Fibroblast of the aortic adventitia (primary cell): ENCODE measurements around the gene CX3CL1. TPM values are rescaled to one million over a fixed set of nuclear protein-coding genes. Genes with fewer than 3 reads are reported as not detected.

Experiments used
- DNase-seq: peaks from one replicate; pipeline ENCODE4 v3.0.0-alpha.2; 2010; ENCODE audit warnings: low read depth
- H3K4me3 ChIP-seq: 2 replicates; pipeline ENCODE4 v1.5.1; 2011; ENCODE audit warnings: low read depth, mild to moderate bottlenecking, control low read depth, low read length, moderate library complexity
- total RNA-seq: library from RNA; depleted of rRNA; stranded (reverse); fragments of >200 nt; gene quantifications from 2 replicates; pipeline ENCODE4 v1.2.3, GENCODE V29; 2012; ENCODE audit warnings: low replicate concordance
- TF ChIP-seq, protein P1 (sequence below): IDR thresholded peaks from 2 replicates; pipeline ENCODE4 v1.5.1; 2011; ENCODE audit warnings: mild to moderate bottlenecking, low read length, control low read depth, inconsistent platforms; ENCODE audit not compliant: insufficient read depth

CX3CL1 gene
- 0.18 and 0.33 TPM in 2 replicates for total RNA-seq

DNA sequence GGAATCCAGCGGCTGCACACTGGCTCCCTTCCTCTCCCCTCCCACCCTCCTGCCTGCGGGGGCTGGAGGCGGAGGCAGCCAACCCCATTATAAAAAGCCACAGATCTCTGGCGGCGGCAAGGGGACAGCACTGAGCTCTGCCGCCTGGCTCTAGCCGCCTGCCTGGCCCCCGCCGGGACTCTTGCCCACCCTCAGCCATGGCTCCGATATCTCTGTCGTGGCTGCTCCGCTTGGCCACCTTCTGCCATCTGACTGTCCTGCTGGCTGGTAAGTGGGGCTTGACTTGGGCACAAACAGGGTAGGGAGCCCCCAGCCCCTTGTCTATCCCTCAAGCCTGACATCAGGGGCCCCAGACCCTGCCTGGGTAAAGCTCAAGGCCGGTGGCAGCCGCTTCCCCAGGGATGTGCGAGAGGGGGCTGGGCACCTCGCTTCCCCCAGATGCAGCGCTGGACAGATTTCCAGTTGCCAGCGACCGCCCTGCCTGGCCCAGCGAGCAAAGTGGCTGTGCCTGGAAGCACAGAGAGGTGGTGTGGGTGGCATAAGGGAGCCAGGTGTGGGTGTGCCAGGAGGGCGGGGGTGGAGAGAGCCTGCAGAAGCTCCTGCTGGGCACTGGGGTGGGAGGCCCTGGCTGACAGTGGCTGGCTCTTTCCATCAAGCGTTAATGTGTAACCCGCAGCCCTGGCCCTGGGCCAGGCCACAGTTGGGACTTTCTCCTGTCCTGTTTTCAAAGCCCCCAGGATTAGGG, at the start of gene CX3CL1:
TSS of gene CX3CL1 (plus strand) at position 119 of the 745 bp plus-strand sequence. CDS start at position 198, 79 bp downstream.
- H3K4me3 ChIP-seq, result peak within 1 kb of the TSS; percentile 53

DNA sequence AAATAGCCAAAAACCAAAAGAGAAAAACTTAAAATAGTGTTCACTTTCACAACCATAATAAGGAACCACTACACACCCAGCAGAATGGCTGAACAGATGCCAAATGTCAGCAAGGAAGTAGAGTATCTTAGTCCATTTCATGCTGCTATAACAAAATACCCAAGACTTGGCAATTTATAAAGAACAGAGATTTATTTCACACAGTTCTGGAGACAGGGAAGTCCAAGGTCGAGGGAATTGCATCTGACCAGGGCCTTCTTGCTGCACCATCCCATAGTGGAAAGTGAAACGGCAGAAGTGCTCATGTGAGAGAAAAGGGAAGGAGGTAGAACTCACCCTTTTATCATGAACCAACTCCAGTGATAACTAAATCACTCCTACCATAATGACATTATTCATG, 47.5 kb upstream of the CX3CL1 start:
- DNase-seq, result no peak
- TF ChIP-seq, protein P1, sequence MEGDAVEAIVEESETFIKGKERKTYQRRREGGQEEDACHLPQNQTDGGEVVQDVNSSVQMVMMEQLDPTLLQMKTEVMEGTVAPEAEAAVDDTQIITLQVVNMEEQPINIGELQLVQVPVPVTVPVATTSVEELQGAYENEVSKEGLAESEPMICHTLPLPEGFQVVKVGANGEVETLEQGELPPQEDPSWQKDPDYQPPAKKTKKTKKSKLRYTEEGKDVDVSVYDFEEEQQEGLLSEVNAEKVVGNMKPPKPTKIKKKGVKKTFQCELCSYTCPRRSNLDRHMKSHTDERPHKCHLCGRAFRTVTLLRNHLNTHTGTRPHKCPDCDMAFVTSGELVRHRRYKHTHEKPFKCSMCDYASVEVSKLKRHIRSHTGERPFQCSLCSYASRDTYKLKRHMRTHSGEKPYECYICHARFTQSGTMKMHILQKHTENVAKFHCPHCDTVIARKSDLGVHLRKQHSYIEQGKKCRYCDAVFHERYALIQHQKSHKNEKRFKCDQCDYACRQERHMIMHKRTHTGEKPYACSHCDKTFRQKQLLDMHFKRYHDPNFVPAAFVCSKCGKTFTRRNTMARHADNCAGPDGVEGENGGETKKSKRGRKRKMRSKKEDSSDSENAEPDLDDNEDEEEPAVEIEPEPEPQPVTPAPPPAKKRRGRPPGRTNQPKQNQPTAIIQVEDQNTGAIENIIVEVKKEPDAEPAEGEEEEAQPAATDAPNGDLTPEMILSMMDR, result no peak
- H3K4me3 ChIP-seq, result no peak overlapping the region

More for the DNA sequence above, at the start of gene CX3CL1:
- TF ChIP-seq, protein P1, result peak; percentile 8
- peak; percentile 50 for DNase-seq

DNA sequence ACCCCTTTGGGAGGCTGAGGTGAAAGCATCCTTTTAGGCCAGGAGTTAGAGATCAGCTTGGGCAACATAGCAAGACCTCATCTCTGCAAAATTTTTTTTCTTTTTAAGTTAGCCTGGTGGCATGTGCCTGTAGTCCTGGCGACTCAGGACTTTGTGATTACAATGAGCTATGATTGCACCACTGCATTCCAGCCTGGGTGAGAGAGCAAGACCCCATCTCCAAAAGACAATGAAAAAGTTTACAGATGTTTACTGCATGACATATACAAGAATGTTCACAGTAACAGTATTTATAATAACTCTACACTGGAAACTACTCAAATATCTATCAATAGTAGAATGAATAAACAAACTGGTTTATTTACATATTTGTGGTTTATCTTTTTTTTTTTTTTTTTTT, 46.8 kb upstream of the CX3CL1 start:
- H3K4me3 ChIP-seq, result no peak overlapping the region
- TF ChIP-seq, protein P1, result no peak
- peak; percentile 60 for DNase-seq

DNA sequence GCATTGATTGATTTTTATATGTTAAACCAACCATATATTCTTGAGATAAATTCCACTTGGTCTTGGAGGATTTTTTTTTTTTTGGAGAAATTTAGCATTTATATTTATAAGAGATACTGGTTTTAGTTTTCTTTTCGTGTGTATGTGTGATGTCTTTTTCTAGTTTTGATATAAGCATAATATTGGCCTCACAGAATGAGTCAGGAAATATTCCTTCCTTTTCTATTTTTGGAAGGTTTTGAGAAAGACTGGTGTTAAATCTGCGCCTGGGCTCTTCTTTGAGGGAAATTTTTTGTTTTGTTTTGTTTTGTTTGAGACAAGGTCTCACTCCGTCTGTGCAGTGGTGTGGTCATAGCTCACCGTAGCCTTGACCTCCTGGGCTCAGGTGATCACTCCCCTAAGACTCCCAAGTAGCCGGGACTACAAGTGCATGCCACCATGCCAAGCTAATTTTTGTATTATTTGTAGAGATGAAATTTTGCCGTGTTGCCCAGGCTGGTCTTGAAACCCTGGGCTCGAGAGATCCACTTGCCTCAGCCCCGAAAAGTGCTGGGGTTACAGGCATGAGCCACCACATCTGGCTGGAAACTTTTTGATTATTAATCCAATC, 42.5 kb upstream of the CX3CL1 start:
- no peak overlapping the region for H3K4me3 ChIP-seq
- TF ChIP-seq, protein P1, result no peak
- DNase-seq, result no peak

DNA sequence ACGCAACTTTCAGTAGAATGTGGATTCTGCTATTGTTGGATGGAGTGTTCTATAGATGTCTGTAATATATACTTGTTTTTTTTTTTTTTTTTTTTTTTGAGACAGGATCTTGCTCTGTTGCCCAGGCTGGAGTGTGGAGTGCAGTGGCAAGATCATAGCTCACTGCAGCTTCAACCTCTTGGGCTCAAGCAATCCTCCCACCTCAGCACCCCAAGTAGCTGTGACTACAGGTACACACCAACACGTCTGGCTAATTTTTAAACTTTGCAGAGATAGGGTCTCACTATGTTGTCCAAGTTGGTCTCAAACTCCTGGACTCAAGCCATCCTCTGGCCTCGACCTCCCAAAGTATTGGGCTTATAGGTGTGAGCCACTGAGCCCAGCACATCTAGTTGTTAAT, 40.9 kb upstream of the CX3CL1 start:
- TF ChIP-seq, protein P1, result no peak
- no peak for DNase-seq
- H3K4me3 ChIP-seq, result no peak overlapping the region

DNA sequence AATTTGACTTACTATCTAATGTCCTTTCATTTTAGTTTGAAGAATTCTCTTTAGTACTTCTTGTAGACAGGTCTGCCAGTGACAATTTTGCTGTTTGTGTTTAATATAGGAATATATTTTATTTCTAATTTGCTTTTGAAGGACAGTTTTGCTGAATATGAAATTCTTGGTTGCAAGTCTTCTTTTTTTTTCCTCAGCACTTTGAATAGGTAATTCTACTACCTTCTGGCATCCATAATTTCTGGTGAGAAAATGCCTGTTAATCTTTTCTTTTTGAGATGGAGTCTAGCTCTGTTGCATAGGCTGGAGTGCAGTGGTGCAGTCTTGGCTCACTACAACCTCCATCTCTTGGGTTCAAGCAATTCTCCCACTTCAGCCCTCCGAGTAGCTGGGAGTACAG, 38.9 kb upstream of the CX3CL1 start:
- no peak for DNase-seq
- H3K4me3 ChIP-seq, result no peak overlapping the region
- TF ChIP-seq, protein P1, result no peak
